KMS-11 (cell line): ENCODE data around the gene JAKMIP3.

Source experiments
- H2AFZ ChIP-seq: fragments of 200-600 bp; sonication (generic); 2 replicates; pipeline ENCODE4 v1.6.1; 2016; ENCODE audit warnings: antibody characterized with exemption, mixed run types, low read depth
- H3K27ac ChIP-seq: fragments of 200-600 bp; sonication (generic); 2 replicates; pipeline ENCODE4 v1.6.1; 2016; ENCODE audit warnings: mild to moderate bottlenecking, mixed run types
- H3K27me3 ChIP-seq: fragments of 200-600 bp; sonication (generic); 2 replicates; pipeline ENCODE4 v1.6.1; 2017; ENCODE audit warnings: mild to moderate bottlenecking, low read depth, mixed run types, moderate library complexity; ENCODE audit not compliant: insufficient read depth
- H3K36me3 ChIP-seq: fragments of 200-600 bp; sonication (generic); 2 replicates; pipeline ENCODE4 v1.6.1; 2017; ENCODE audit warnings: mild to moderate bottlenecking, mixed run types; ENCODE audit not compliant: insufficient read depth
- H3K4me1 ChIP-seq: fragments of 200-600 bp; sonication (generic); 2 replicates; pipeline ENCODE4 v1.6.1; 2016; ENCODE audit warnings: mild to moderate bottlenecking, low read depth, mixed run types; ENCODE audit not compliant: poor library complexity, severe bottlenecking
- H3K4me2 ChIP-seq: fragments of 200-600 bp; sonication (generic); 2 replicates; pipeline ENCODE4 v1.7.0; 2016; ENCODE audit warnings: mild to moderate bottlenecking, mixed run types
- H3K4me3 ChIP-seq: fragments of 200-600 bp; sonication (generic); IDR thresholded peaks from 2 replicates; pipeline ENCODE4 v1.6.1; 2017; ENCODE audit warnings: low read depth, low read length, mixed read lengths; ENCODE audit not compliant: insufficient read depth
- H3K79me2 ChIP-seq: fragments of 200-600 bp; sonication (generic); 2 replicates; pipeline ENCODE4 v1.6.1; 2016; ENCODE audit warnings: low read depth, mixed run types; ENCODE audit not compliant: insufficient read depth
- H3K9ac ChIP-seq: fragments of 200-600 bp; sonication (generic); 2 replicates; pipeline ENCODE4 v1.6.1; 2016; ENCODE audit warnings: mild to moderate bottlenecking, mixed run types
- H4K20me1 ChIP-seq: fragments of 200-600 bp; sonication (generic); 2 replicates; pipeline ENCODE4 v1.6.1; 2016; ENCODE audit warnings: mild to moderate bottlenecking, mixed run types; ENCODE audit not compliant: insufficient read depth
- CTCF ChIP-seq: fragments of 200-600 bp; sonication (generic); conservative IDR thresholded peaks from 2 replicates; pipeline ENCODE4 v1.6.1; 2017; ENCODE audit warnings: low read depth, mild to moderate bottlenecking, antibody characterized with exemption, low read length, moderate library complexity, mixed read lengths

The JAKMIP3 gene

DNA sequence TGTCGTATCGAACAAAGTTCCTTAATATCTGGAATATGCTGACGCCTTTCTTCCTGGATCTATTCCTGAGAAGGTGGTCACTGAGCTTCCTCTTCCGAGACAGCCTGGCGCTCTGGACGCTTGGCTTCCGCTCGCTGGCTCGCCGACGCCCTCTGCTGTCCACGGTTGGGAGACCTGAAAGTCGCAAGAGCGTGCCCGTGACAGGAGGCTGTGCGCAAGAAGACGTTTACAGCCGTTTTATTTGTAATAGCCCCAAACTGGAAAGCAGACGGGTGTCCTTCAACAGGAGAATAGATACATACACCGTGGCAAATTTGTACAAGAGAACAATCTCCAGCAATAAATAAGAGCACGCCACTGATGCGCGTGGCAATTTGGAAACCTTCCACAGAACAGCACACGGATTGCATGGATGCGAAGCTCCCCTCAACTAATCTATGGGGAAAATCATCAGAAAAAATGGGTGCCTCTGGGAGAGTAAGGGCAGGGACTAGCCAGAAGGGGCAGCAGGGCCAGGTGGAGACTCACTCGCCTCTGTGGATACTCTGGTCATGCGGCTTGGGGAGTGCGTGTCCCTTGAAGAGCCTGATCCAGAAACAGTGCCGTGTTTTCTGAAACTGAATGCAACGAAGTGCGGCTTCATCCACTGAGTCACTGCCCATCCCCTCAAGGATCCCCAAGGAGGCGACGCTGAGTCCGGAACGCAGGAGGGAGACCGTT, 42.5 kb upstream of the JAKMIP3 start:
- no peaks in the 10 kb centered on the region for H4K20me1 ChIP-seq
- no peak overlapping the region for H3K4me3 ChIP-seq
- no peak overlapping the region for H2AFZ ChIP-seq
- H3K36me3 ChIP-seq: no peaks in the 10 kb centered on the region
- no peak overlapping the region for H3K27ac ChIP-seq
- no peak for TF ChIP-seq CTCF
- H3K4me2 ChIP-seq: no peak overlapping the region
- H3K79me2 ChIP-seq: no peaks in the 10 kb centered on the region
- peaks cover 24% of the 10 kb centered on the region; the same call in 1 of the 2 replicates for H3K27me3 ChIP-seq
- no peak overlapping the region for H3K9ac ChIP-seq
- H3K4me1 ChIP-seq: no peaks in the 10 kb centered on the region

DNA sequence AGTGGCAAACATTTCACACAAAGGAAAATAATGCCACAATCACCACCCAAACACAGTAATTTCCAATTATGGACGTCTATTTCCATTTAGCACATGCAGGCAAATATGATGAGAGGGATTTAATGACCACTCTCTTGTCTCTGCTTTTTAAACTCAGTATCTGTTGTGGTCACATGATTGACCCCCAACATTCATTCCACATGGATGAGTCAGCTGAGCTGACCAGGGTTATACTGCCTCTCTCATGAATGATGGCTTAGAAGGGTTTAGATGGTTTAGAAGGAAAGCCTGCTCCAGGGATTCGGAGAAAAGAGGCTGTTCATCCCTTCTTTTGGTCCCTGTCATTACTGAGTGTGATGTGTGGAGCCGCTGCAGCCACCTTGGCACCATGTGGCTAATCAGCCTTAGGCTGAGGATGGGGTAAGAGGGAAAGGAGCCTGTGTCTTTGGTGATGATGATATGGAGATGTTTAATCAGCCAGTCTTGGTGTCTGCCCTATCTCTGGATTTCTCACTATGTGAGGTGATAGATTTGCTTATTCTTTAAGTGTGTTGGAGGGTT, 38.2 kb upstream of the JAKMIP3 start:
- H3K4me2 ChIP-seq: no peak overlapping the region
- no peak overlapping the region for H3K4me3 ChIP-seq
- H3K4me1 ChIP-seq: no peaks in the 10 kb centered on the region
- peaks cover 24% of the 10 kb centered on the region; the same call in 1 of the 2 replicates for H3K27me3 ChIP-seq
- no peaks in the 10 kb centered on the region for H3K79me2 ChIP-seq
- H2AFZ ChIP-seq: no peak overlapping the region
- TF ChIP-seq CTCF: no peak
- H3K36me3 ChIP-seq: no peaks in the 10 kb centered on the region
- H3K27ac ChIP-seq: no peak overlapping the region
- H4K20me1 ChIP-seq: no peaks in the 10 kb centered on the region
- no peak overlapping the region for H3K9ac ChIP-seq

GRCh38 chr10:132028706-132029105, 37.0 kb upstream of the JAKMIP3 start:
- H3K79me2 ChIP-seq: no peaks in the 10 kb centered on the region
- H3K9ac ChIP-seq: no peak overlapping the region
- H3K27ac ChIP-seq: no peak overlapping the region
- no peaks in the 10 kb centered on the region for H3K4me1 ChIP-seq
- no peak overlapping the region for H2AFZ ChIP-seq
- H3K27me3 ChIP-seq: peaks cover 24% of the 10 kb centered on the region; the same call in 1 of the 2 replicates
- H3K4me2 ChIP-seq: no peak overlapping the region
- TF ChIP-seq CTCF: no peak
- no peaks in the 10 kb centered on the region for H4K20me1 ChIP-seq
- no peak overlapping the region for H3K4me3 ChIP-seq
- H3K36me3 ChIP-seq: no peaks in the 10 kb centered on the region

DNA sequence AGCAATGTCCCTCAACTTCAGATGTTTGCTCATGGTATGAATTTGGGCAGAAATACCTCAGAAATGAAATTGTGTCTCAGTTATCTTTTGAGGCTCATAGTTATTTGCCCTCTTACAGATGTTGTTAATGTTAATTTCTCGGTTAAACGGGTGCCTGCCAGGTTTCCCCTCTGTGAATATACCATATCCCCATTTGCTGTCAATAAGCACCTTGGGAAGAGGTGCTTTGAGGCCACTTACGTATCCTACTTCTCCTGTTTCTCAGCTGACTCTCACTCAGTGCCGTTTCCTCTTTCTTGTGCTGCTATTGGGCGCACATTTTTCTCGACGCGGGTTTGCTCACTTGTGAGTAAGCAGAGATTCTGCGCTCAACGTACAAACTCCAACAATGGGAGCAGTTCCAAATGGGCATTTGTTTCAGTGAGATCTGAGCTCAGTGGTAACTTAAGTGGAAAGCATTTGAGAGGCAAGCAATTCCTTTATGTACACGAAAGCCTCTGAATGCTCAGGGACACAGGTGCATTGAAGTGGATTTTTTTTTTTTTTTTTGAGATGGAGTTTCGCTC, 34.8 kb upstream of the JAKMIP3 start:
- Histone ChIP-seq H3K4me3 (no peak overlapping the region), H4K20me1 (no peaks in the 10 kb centered on the region), H2AFZ (no peak overlapping the region), H3K4me2 (no peak overlapping the region), H3K4me1 (no peaks in the 10 kb centered on the region), H3K27me3 (peaks cover 11% of the 10 kb centered on the region; the same call in 1 of the 2 replicates), H3K36me3 (no peaks in the 10 kb centered on the region), H3K9ac (no peak overlapping the region), H3K27ac (no peak overlapping the region), H3K79me2 (no peaks in the 10 kb centered on the region)
- TF ChIP-seq CTCF: no peak
